ENCODE data around the gene VIM. TPM values are rescaled to one million over a fixed set of nuclear protein-coding genes. Genes with fewer than 3 reads are reported as not detected.

The VIM gene
- total and polyA plus RNA-seq, 2 experiments from 2014 or later: 302 to 1,051 TPM

GRCh38 chr10:17238445-17239291 lies 10.6 kb downstream of the VIM start:
- Histone ChIP-seq H4K20me1 (ENCODE audit: insufficient read depth, poor library complexity, severe bottlenecking) (peaks cover 22% of the 10 kb centered on the region), H3K4me2 (no peak overlapping the region), H3K36me3 (replicated peaks; ENCODE audit: insufficient read depth, low read depth) (no peaks in the 10 kb centered on the region), H3K4me3 (no peak overlapping the region), H3K27ac (peak overlapping the region; percentile 49), H2AFZ (no peak overlapping the region), H3K79me2 (no peaks in the 10 kb centered on the region), H3K27me3 (no peaks in the 10 kb centered on the region), H3K4me1 (ENCODE audit: insufficient read depth) (no peaks in the 10 kb centered on the region), H3K9me3 (ENCODE audit: low read depth) (no peaks in the 10 kb centered on the region), H3K9me2 (replicated peaks; ENCODE audit: insufficient read depth) (no peaks in the 10 kb centered on the region)
- TF ChIP-seq, protein P1, sequence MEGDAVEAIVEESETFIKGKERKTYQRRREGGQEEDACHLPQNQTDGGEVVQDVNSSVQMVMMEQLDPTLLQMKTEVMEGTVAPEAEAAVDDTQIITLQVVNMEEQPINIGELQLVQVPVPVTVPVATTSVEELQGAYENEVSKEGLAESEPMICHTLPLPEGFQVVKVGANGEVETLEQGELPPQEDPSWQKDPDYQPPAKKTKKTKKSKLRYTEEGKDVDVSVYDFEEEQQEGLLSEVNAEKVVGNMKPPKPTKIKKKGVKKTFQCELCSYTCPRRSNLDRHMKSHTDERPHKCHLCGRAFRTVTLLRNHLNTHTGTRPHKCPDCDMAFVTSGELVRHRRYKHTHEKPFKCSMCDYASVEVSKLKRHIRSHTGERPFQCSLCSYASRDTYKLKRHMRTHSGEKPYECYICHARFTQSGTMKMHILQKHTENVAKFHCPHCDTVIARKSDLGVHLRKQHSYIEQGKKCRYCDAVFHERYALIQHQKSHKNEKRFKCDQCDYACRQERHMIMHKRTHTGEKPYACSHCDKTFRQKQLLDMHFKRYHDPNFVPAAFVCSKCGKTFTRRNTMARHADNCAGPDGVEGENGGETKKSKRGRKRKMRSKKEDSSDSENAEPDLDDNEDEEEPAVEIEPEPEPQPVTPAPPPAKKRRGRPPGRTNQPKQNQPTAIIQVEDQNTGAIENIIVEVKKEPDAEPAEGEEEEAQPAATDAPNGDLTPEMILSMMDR (IDR thresholded peaks at IDR 0.05; ENCODE audit: poor library complexity): no peak
- TF ChIP-seq EZH2 (IDR thresholded peaks at IDR 0.05; ENCODE audit: borderline replicate concordance) (no peak), EZH2phosphoT487 (IDR thresholded peaks at IDR 0.05; ENCODE audit: low read depth, severe bottlenecking, unreplicated experiment) (no peak)
- WGBS (ENCODE audit: low lambda C conversion rate, missing lambda C conversion rate): 75% methylated on average over 12 of the region's 12 CpGs
- no peak for DNase-seq (ENCODE audit: low spot score)

DNA sequence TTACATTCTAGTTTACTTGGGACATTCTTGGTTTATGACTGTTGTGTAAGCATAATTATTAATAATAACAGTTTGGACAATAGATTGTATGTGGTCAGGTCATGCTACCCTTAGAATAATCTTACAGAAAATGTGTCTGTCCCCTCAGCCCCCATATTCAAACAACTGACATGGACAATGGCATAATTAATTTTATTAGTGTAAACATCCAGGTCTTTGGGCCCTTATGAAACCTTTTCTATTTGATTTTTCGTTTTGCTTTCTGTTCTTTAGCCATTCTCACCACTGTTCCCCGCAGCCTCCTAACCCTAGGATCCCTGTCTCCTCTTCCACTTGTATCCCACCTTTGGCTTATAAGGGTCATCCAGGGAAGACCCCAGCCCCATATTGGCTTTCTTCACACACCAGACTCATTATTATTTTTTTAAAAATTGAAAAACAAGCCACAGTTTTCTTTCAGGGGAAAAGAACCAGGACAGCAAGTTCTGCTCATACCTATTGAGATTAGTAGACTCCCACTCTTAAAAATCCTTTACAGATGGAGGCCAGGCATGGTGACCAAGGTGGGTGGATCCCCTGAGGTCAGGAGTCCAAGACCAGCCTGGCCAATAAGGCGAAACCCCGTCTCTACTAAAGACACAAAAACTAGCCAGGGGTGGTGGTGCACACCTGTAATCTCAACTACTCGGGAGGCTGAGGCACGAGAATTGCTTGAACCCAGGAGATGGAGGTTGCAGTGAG lies 11.5 kb downstream of the VIM start:
- H3K4me1 ChIP-seq (ENCODE audit: insufficient read depth): no peaks in the 10 kb centered on the region
- no peaks in the 10 kb centered on the region for H3K79me2 ChIP-seq
- H3K27ac ChIP-seq: peak overlapping the region; percentile 49
- no peaks in the 10 kb centered on the region for H3K36me3 ChIP-seq (replicated peaks; ENCODE audit: insufficient read depth, low read depth)
- no peak for TF ChIP-seq EZH2 (IDR thresholded peaks at IDR 0.05; ENCODE audit: borderline replicate concordance)
- TF ChIP-seq, protein P1 (IDR thresholded peaks at IDR 0.05; ENCODE audit: poor library complexity): no peak
- TF ChIP-seq EZH2phosphoT487 (IDR thresholded peaks at IDR 0.05; ENCODE audit: low read depth, severe bottlenecking, unreplicated experiment): no peak
- H2AFZ ChIP-seq: no peak overlapping the region
- H3K4me2 ChIP-seq: no peak overlapping the region
- H3K9me2 ChIP-seq (replicated peaks; ENCODE audit: insufficient read depth): no peaks in the 10 kb centered on the region
- DNase-seq (ENCODE audit: low spot score): no peak
- no peaks in the 10 kb centered on the region for H3K9me3 ChIP-seq (ENCODE audit: low read depth)
- H4K20me1 ChIP-seq (ENCODE audit: insufficient read depth, poor library complexity, severe bottlenecking): peaks cover 13% of the 10 kb centered on the region
- WGBS (ENCODE audit: low lambda C conversion rate, missing lambda C conversion rate): 93% methylated on average over 6 of the region's 6 CpGs
- no peak overlapping the region for H3K4me3 ChIP-seq
- no peaks in the 10 kb centered on the region for H3K27me3 ChIP-seq

DNA sequence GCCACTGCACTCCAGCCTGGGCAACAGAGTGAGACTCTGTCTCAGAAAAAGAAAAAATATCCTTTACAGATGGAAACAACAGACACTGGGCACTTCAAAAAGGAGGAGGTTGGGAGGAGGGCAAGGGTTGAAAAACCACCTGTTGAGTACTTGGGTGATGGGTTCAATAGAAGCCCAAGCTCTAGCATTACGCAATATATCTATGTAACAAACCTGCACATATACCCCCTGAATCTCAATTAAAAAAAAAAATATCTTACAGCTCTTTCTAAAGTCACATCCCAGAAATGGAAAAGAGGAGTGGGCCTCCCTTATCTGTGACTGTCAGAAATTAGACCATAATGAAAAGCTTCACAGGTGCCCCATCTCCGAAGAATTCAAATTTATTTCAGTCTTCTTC lies 12.1 kb downstream of the VIM start:
- H3K9me3 ChIP-seq (ENCODE audit: low read depth): no peaks in the 10 kb centered on the region
- no peaks in the 10 kb centered on the region for H3K79me2 ChIP-seq
- WGBS (ENCODE audit: low lambda C conversion rate, missing lambda C conversion rate): 96% methylated on average over 2 of the region's 2 CpGs
- no peak overlapping the region for H2AFZ ChIP-seq
- no peaks in the 10 kb centered on the region for H3K9me2 ChIP-seq (replicated peaks; ENCODE audit: insufficient read depth)
- no peaks in the 10 kb centered on the region for H3K27me3 ChIP-seq
- H3K4me3 ChIP-seq: no peak overlapping the region
- no peak overlapping the region for H3K27ac ChIP-seq
- H4K20me1 ChIP-seq (ENCODE audit: insufficient read depth, poor library complexity, severe bottlenecking): peaks cover 8% of the 10 kb centered on the region
- H3K4me1 ChIP-seq (ENCODE audit: insufficient read depth): no peaks in the 10 kb centered on the region
- H3K36me3 ChIP-seq (replicated peaks; ENCODE audit: insufficient read depth, low read depth): no peaks in the 10 kb centered on the region
- TF ChIP-seq EZH2 (IDR thresholded peaks at IDR 0.05; ENCODE audit: borderline replicate concordance) (no peak), EZH2phosphoT487 (IDR thresholded peaks at IDR 0.05; ENCODE audit: low read depth, severe bottlenecking, unreplicated experiment) (no peak)
- TF ChIP-seq, protein P1 (IDR thresholded peaks at IDR 0.05; ENCODE audit: poor library complexity): no peak
- H3K4me2 ChIP-seq: no peak overlapping the region
- no peak for DNase-seq (ENCODE audit: low spot score)
